ENCODE results near the gene AOPEP.

AOPEP gene

DNA sequence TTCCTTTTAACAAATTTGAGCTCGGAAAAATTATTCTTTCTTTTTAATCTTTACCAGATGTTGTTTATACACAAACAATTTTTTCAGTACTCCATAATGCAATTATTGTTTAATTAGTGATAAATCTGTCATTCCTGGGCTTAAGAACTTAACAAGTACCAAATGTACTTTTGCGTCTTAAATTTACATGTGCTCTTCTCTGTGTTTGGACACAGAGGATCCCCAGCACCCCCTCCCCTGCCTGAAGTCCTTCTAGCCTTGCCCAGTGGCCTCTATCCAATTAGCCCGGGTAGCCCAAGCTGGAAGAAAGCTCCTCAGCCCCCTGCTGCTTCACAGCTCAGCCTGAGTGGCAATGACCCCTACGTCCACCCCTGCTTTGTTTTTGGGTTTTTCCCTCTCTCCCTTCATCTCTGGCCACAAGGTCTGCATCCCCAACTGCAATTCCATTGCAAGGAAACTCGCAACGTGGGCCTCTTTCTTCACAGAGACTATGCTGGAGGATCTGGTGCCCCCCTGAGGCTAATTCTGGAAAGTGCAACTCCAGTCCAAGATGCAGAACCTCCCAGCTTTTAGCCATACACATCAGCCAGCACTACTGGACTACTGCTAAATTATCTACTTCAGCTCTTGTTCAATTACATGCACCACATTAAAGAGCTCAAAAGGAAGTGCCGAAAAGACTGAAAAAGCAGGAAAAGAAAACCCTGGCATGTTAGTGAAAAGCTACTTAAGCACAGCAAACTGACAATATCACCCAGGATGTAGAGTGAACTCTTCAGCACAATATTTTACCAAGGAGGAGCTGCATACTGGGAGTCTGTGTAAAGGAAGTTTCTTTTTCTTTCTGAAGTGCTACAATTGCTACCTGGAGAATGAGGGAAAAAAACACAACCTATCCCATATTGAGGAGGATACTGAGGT lies 404.8 kb downstream of the AOPEP start:
- ChIA-PET CTCF (interaction anchor here (0.6 to 7.1 kb wide), 27 partner anchors 9 to 875 kb away, joined by 3 to 132 read pairs (median 4); partner anchors contain the start of gene PCAT7), POLR2A (ENCODE audit: low non-redundant PET) (no interaction called here)
- TF ChIP-seq, protein P1, sequence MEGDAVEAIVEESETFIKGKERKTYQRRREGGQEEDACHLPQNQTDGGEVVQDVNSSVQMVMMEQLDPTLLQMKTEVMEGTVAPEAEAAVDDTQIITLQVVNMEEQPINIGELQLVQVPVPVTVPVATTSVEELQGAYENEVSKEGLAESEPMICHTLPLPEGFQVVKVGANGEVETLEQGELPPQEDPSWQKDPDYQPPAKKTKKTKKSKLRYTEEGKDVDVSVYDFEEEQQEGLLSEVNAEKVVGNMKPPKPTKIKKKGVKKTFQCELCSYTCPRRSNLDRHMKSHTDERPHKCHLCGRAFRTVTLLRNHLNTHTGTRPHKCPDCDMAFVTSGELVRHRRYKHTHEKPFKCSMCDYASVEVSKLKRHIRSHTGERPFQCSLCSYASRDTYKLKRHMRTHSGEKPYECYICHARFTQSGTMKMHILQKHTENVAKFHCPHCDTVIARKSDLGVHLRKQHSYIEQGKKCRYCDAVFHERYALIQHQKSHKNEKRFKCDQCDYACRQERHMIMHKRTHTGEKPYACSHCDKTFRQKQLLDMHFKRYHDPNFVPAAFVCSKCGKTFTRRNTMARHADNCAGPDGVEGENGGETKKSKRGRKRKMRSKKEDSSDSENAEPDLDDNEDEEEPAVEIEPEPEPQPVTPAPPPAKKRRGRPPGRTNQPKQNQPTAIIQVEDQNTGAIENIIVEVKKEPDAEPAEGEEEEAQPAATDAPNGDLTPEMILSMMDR (conservative IDR thresholded peaks at IDR 0.05; ENCODE audit: low read depth): peak; percentile 98
- DNase-seq (ENCODE audit: low spot score): peak; percentile 76
- no peak overlapping the region for H3K27ac ChIP-seq

GRCh38 chr9:95132366-95133324 lies 406.1 kb downstream of the AOPEP start:
- H3K27ac ChIP-seq: no peak overlapping the region
- TF ChIP-seq, protein P1 (conservative IDR thresholded peaks at IDR 0.05; ENCODE audit: low read depth): no peak
- CTCF ChIA-PET: interaction anchor here (0.9 to 1.9 kb wide), 6 partner anchors 18 to 641 kb away, joined by 3 to 8 read pairs (median 4); partner anchors contain the start of gene PCAT7
- POLR2A ChIA-PET (ENCODE audit: low non-redundant PET): no interaction called here
- DNase-seq (ENCODE audit: low spot score): no peak

DNA sequence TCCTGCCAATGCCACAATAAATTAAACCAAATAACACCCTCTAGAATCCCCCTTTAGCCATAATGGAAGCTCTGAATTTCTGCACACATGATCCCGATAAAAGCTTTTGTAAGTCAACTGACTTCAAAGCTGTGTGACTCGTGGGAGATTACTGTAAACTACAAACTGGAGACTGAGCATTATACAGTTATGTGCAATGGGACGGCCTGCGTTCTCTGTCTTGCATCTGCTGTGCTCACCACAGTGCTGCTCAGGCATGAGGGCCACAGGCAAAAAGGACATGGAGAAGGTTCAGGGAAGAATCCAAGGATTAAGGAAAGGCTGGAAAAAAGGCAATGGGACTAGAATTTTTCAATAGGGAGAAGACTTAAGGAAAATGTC lies 406.8 kb downstream of the AOPEP start:
- DNase-seq (ENCODE audit: low spot score): no peak
- ChIA-PET CTCF (no interaction called here), POLR2A (ENCODE audit: low non-redundant PET) (no interaction called here)
- H3K27ac ChIP-seq: no peak overlapping the region
- TF ChIP-seq, protein P1 (conservative IDR thresholded peaks at IDR 0.05; ENCODE audit: low read depth): no peak

- TF ChIP-seq, protein P1 (conservative IDR thresholded peaks at IDR 0.05; ENCODE audit: low read depth): no peak
- POLR2A ChIA-PET (ENCODE audit: low non-redundant PET): no interaction called here
- H3K27ac ChIP-seq: peak overlapping the region; percentile 12
- CTCF ChIA-PET: interaction anchor here (1.2 kb wide), 1 partner anchor 453 kb away, joined by 6 read pairs; no protein-coding TSS in a partner anchor
- DNase-seq (ENCODE audit: low spot score): no peak
Measured at GRCh38 chr9:95134457-95134881, 408.0 kb downstream of the AOPEP start.

DNA sequence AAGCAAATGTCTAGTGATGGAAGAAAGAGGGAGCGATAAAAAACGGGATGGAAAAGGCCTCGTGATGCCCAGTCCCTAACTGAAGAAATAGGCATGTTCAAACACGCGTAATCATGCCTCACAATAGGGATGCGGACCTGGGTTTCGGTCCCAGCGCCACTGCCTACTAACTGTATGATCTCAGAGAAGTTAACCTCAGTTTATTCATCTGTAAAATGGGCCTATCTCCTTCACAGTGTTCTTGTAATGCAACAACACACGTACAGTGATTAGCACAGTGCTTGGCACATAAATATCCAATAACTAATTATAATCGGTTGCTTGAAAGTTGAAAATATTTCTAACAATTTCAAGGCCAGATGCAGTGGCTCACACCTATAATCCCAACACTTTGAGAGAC lies 409.3 kb downstream of the AOPEP start:
- TF ChIP-seq, protein P1 (conservative IDR thresholded peaks at IDR 0.05; ENCODE audit: low read depth): no peak
- CTCF ChIA-PET: no interaction called here
- H3K27ac ChIP-seq: no peak overlapping the region
- DNase-seq (ENCODE audit: low spot score): no peak
- POLR2A ChIA-PET (ENCODE audit: low non-redundant PET): no interaction called here
